IPS-NIHi7 (cell line): ENCODE data around the gene AK9.
"Not testable (repeated sequence)": the region's sequence is repeated elsewhere in the genome, so short reads cannot be mapped to it uniquely, and the experiment has no call there.

Source experiments
- DNase-seq: peaks from one replicate; pipeline ENCODE4 v3.0.0; 2012; ENCODE audit warnings: mixed read lengths; ENCODE audit errors: extremely low spot score

The AK9 gene

DNA sequence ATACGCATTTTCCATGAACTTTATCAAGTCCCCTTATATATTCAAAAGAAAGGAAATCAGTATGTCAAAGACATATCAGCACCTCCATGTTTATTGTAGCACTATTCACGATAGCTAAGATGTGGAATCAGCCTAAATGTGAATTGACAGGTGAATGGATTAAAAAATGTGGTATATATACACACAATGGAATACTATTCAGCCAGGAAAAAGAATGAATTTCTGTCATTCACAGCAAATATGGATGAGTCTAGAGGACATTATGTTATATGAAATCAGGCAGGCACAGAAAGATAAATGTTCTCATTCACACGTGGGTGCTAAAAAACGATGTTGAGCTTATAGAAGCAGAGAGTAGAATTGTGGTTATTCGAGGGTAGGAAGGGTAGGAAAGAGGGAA is 5.4 kb upstream of the AK9 start:
- no peak for DNase-seq

DNA sequence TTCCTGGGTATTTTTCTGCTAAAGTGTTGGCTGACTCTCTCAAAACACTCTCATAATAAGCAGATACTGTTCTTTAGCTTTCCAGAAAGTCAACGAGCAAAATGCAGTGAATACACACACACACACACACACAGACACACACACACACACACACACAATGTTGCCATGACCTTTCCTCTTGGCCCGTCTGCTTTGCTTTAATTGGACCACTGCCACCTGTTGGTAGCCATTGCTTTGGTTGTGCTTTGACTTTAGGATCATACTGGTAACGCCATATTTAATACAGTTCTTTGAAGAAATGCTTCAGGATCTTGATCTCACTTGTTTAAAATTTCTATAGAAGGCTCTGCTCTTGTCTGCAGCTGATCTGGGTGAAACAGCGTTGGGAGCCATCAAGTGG is 4.5 kb upstream of the AK9 start:
- no peak for DNase-seq

DNA sequence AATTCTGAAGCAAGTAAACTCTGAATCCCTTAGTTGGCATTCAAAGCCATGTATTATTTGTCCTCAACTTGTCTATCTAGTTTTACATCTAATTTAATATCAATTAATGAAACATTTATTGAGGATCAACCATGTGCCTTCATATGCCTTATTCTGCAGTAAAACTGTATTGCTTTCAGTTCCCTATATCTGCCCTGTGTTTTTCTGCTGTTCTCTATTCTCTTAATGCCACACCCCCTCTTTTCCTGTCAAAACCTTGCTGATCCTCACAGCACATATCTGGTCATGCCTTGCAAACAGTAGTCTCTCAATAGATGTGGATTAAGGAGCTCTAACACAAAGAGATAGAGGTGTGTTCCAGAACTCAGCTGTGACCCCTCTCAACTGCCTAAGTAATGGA is 2.1 kb upstream of the AK9 start:
- no peak for DNase-seq

DNA sequence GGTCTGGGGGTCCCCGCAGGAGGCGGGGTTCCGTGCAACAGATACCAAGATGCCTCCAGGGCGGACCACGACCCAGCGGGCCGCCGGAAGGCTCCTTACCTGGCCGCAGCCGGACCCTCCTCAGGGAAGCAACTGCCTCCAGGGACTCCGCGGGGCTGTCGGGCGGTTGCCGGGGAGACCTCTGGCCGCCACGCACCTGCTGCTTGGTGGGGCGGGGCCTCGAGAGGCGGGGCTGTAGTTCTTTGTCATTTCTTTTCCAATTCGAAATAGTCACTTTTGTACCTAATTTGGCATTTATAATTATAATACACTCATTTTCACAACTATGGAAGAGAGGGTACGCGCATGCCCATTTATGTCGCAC is 647 bp downstream of the AK9 start:
- DNase-seq, result peak; percentile 82

DNA sequence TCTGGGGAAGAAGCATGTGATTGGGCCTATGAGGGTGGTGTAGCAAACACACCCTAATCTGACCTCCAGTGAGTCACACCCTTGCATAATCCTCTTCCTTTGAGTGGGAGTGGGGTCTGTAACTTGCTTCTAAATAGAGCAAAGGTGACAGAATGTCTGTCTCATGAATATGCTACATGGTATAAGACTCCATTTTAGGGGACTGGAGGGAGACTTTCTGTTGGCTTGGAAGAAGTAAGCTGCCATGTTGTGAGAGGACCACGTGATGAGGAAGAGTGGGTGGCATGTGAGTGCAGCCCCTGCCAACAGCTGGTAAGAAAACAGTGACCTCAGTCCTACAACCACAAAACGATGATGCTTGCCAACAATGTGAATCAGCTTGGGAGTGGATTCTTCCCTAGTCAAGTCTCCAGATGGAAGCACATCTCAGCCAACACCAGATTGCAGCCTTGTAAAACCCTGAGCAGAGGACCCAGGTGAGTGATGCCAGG is 3.7 kb downstream of the AK9 start:
- DNase-seq, result no peak

DNA sequence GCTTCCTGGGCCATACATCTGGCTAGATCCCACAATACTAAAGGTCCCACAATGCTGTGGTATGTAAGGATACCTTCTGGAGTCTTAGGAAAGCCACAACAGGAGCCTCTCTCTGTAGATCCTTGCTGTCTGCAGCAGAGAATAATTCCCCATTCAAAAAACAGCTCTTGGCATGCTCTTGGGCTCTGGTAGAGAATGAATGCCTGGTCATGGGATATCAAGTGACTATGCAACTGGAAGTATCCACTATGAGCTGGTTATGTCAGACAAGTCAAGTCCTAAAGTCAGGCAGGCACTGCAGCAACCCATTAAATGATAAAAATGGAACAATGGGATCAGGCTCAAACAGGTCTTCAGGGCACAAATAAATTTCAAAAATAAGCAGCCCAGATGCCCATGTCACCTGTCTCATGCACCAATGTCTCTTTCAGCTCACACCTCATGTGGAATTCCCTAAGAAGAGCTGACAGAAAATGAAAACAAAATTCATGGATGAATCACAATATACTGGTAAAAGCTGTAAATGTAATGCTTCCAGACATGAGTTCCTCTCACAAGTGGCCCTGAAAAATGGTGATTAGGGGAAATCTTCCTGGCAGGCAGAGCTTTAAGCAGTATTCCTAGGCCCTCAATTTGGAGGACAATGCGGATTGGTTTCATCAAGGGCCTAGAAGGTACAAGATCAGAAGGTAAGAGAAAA is 4.3 kb downstream of the AK9 start:
- no peak for DNase-seq

DNA sequence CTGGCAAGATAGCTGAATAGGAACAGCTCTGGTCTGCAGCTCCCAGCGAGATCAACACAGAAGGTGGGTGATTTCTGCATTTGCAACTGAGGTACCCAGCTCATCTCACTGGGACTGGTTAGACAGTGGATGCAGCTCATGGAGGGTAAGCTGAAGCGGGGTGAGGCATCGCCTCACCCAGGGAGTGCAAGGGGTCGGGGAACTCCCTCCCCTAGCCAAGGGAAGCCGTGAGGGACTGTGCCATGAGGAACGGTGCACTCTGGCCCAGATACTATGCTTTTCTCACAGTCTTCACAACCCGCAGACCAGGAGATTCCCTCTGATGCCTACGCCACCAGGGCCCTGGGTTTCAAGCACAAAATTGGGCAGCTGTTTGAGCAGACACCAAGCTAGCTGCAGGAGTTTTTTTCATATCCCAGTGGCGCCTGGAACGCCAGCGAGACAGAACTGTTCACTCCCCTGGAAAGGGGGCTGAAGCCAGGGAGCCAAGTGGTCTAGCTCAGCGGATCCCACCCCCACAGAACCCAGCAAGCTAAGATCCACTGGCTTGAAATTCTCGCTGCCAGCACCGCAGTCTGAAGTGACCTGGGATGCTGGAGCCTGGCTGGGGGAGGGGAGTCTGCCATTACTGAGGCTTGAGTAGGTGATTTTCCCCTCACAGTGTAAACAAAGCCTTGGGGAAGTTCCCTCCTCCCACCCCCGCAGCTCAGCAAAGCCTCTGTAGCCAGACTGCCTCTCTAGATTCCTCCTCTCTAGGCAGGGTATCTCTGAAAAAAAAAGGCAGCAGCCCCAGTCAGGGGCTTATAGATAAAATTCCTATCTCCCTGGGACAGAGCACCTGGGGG is 12.1 kb downstream of the AK9 start:
- DNase-seq, result not testable (repeated sequence)

DNA sequence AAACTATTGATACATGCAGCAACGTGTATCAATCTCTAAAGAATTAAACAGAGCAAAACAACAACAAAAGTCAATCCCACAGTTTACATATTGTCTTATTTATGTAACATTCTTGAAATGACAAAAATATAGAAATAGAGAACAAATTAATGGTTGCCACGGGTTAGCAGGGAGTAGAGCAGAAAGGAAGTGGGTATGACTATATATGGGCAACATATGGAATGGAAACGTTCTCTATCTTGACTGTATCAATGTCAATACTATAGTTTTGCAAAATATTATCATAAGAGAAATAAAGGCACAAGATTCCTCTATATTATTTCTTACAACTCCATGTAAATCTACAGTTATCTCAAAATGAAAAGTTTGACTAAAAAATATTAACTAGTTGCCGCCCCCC is 12.8 kb downstream of the AK9 start:
- no peak for DNase-seq

DNA sequence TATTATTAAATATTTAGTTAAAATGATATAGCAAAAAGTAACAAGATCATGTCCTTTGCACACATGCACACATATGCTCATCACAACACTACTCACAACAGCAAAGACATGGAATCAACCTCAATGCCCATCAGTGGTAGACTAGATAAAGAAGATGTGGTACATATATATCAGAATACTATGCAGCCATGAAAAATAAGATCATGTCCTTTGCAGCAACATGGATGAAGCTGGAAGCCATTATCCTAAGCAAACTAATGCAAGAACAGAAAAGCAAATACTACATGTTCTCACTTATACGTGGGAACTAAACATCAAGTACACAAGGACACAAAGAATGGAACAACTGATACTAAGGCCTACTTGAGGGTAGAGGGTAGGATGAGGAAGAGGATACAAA is 14.3 kb downstream of the AK9 start:
- DNase-seq, result no peak

DNA sequence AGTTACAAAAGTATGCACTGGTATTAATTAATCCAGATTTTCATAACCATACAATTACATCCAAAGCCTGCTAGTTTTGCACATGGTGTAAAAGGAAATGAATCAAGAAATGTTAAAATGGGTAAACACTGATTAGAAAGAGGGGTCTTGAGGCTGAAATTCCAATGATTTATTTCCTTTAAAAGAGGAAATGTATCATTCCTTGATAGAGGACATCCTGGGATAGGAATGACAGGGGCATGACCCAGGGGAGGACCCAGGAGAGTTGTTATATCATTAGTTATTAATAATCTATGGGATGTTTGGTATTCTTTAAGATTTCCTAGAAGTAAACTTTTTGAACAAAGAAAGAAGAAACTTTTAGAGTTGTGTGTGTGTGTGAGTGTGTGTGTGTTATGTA is 18.2 kb downstream of the AK9 start:
- DNase-seq, result no peak

DNA sequence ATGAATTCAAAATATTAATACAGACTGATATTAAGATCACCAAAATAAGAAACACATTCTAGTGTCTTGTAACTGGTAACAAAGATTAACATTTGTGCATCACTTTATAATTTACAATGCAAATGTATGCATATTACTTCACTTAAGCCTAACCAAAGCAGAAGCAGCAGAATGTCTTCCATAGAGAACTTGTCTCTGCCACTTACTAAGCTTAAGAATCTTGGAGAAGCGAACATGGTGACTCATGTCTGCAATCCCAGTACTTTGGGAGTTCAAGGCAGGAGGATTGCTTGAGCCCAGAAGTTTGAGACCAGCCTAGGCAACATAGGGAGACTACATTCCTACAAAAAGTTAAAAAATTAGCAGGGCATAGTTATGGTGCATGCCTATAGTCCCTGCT is 18.8 kb downstream of the AK9 start:
- DNase-seq, result no peak

DNA sequence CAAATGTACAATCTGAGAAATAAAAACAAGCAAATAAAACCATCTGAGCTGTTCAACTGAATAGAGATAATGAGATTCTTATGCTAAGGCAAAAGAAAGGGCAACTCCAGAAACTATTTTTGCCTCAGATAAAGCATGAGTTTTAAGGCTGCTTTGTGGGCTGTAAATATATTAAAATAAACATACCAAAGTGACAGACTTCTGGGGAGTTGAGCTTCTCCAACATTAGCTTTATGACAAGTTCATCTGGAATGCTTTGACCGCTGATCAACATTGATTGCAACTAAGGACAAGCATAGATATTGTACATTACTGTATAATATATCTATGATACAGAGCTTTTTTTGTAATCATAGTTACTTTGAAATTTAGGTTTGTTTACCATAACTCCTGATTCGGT is 19.3 kb downstream of the AK9 start:
- no peak for DNase-seq

DNA sequence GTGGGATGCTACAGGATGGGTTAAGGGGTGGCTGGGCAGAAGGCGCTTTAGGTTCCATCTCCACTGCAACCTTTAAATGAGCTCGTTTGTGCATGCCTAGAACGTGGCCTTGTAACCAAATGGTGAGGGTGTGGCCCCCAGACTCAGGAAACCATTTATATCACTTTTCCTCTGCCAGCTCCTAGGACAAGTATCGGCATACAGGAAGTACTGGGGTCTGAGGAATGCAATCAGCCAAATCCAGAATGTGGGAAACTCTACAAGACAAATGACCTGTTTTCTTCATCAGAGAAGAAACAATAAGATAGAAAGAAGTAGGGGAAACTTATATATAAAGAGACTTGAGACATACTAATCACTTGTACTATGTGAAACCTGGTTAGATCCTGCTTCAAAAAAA is 21.2 kb downstream of the AK9 start:
- DNase-seq, result no peak

DNA sequence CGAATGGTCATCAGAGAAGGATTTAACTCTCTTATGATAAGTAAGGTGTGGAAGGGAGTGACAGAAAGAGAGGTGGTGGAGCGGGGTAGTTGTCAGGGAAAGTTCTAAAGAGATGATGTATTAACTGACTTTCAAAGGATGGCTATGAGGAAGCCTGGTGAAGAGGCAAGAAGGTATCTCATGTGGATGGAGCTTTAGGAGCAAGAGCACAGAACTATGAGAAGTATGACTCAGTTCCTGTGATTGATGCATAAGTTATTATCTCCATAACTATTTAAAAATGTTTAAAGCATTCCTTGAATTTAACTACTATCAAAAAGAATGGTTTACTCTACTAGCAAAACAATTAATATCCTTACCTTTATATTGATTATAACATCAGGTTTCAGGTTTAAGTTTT is 28.8 kb downstream of the AK9 start:
- DNase-seq, result no peak

DNA sequence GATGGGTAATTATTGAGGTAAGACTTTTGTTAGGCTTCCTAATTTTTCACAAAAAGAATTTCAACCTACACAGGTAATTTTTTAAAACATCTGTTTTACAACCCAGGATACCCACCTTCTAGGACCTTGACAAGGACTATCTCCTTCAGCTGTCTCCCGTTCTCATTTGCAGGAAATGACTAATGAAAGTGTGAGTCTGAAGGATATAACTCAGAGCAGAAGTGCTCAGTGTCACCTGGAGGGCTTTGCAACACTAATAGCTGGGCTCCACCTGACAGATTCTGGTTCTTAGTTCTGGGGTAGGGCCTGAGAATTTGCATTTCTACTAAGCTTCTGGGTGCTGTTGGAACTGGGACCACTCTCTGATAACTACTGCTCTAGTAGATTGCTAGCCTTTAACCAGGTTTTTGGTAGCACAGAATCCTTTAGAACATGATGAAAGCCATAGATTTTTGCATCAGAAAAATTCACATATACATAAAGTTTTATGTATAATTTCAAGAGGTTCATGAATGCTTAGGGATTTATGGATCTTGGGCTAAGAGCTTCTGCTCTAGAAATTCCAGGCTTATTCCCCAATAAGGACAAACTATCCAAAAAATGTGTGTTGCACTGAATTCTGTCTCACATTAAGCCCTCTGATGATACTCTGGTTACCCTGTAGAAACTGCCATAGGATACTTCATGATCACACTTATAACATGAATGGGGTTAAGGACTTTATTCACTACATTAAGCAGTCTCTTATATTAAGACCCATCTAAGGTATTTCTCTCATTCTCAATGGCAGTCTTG is 30.3 kb downstream of the AK9 start:
- DNase-seq, result no peak

DNA sequence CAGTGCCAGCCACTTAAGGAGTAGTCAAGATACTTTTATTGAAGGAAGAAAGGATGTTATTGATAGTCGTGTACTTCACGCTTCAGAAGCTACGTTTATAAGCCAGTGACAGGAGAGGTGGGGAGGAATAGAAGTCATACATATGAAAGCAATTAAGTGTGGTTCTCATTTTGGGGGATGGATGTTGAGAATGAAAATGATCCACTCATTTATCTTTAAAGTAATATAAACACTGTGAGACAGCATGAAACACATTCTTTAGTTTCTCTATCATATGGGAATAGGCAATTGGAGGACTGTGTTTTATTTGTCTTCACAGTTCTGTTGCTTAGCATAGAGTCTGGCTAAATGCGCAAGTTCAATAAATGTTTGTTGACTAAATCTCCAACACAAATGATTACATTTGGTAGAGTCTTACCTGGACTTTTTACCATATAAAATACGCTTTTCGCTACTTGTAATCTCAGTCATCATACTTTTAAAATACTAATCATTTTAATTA is 35.2 kb downstream of the AK9 start:
- DNase-seq, result no peak

DNA sequence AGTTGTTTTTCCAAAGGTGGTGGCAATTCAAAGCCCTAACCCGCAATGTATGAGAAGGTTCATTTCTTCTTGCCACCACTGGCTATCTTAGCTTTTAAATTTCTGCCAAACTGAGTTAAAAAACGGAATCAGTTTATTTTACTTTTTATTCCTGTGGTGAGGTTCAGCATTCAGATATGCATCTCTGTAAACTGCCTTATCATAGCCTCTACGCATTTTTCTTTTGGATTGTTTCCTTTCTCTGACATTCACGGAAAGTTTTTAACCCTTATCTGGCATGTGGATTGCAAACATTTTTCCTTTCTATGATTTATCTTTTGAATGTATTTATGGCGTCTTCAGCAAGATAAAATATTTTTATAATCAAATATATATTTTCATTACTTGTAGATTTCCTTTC is 37.7 kb downstream of the AK9 start:
- DNase-seq, result no peak

DNA sequence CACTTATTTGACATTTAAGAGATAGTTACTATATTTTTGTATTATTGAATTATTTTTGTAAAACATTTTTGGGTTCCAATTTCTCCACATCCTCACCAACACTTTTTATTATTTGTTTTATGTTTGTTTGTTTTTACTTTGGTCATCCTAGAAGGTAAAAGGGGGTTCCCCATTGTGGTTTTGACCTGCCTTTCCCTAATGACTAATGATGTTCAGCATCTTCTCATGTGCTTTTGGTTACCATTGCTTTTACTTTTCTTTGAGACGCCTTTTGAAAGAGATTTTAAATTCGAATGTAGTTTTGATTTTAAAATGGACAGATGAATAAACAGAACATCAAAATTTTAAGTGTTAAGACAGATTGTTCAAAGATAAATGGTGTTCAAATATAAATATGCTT is 46.9 kb downstream of the AK9 start:
- no peak for DNase-seq

DNA sequence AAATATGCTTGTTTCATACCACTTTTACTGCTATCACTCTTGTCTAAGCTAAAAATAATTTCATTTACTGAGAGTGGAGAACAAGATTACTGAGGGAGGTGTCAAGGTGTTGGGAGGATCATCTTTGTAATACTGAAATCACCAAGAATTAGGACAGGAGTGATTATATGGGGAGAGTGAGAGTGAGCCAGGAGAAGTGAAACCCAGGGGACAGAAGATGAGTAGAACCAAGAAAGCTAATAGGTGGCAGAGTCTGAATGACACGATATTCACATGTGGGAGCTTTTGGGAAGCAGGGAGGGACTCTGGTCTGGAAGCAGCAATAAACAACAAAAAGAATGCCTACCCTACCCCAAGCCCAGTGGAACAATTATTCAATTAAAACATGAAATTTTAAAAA is 58.6 kb downstream of the AK9 start:
- no peak for DNase-seq

DNA sequence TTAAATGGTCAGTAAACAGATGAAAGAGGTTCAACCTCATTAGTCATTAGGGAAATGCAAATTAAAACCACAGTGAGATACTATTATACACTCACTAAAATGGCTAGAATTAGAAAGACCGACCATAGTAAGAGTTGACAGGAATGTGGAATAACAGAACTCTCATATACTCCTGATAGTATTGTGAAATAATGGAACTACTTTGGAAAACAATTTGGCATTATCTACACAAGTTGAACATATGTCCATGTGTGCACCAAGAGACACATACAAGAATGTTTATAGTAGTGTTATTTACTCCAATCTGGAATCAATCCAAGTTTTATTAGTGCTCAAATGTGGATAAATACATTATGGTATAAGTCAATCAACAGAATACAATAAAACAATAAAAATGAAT is 59.6 kb downstream of the AK9 start:
- no peak for DNase-seq

DNA sequence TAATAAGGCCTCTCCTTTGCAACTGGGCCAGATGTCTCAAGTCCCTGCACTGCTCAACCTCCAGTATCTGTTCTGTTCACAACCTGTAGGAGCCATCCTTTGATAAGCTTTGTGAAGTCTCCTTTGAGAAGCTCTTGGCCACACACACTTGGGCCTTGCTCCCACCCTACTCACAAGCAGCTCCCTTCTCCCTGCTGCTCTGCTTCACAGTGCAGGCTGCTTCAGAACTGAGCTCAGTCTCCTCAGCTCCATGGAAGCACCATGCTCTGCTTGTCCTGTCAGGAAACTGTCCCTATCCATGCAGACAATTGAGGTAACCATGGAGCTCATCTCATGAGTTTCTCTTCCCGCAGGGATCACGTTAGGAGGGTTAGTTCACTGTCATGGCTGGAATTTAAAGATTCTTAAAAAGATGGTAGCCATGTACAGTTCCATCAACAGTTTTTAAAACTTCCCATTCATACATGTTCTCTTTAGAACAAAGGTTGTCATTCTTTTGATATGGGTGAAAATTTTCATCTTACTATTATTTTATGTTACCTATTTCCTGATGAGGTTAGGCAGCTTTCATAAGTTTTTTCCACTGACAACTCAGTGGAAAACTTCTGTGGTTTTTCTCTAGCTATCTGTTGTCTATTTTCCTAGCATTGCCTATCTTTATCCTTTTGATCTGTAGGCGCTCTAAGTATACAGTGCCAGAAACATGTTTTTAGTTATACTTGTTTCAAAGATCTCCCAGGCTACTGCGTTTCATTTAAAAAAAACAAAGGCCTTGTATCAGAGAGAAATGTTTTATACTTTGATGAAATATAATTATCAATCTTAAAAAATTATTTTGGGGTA is 62.6 kb downstream of the AK9 start:
- no peak for DNase-seq

DNA sequence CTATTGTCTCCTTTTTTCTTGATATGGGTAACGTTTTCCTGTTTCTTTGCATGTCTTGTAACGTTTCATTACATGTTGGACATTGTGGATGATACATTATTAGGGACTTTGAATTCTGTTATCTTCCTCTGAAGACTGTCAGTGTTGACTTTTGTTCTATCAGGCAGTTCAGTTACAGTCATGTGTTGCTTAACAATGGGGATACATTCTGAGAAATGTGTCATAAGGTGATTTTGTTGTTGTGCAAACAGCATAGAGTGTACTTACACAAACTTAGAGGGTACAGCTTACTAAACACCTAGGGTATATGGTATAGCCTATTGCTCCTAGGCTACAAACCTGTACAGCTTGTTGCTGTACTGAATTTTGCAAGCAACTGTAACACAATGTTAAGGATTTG is 64.7 kb downstream of the AK9 start:
- no peak for DNase-seq
